Testis (tissue), 3 donors: ENCODE measurements around the gene HCK. TPM values are rescaled to one million over a fixed set of nuclear protein-coding genes. Genes with fewer than 3 reads are reported as not detected.

Experiments used
- DNase-seq: peaks from one replicate; pipeline ENCODE4 v3.0.0-alpha.2; 2019
- H3K27ac ChIP-seq, 2 donors: fragments of 200-600 bp; sonication (generic); one replicate each; pipeline ENCODE4 v1.5.1; 2019
- H3K27me3 ChIP-seq: fragments of 200-600 bp; sonication (generic); one replicate; pipeline ENCODE4 v1.5.1; 2019
- H3K36me3 ChIP-seq: fragments of 200-600 bp; sonication (generic); one replicate; pipeline ENCODE4 v1.5.1; 2017; ENCODE audit warnings: low read depth; ENCODE audit errors: missing control alignments
- H3K4me1 ChIP-seq: fragments of 200-600 bp; sonication (generic); one replicate; pipeline ENCODE4 v1.5.1; 2019
- H3K4me3 ChIP-seq, 2 donors: fragments of 200-600 bp; sonication (generic); one replicate each; pipeline ENCODE4 v1.5.1; 2017 to 2019
- H3K9me3 ChIP-seq: fragments of 200-600 bp; sonication (generic); one replicate; pipeline ENCODE4 v1.5.1; 2017
- POLR2A ChIP-seq: fragments of 450-650 bp; IDR thresholded peaks from one replicate; pipeline ENCODE4 v1.6.1; 2017; ENCODE audit warnings: antibody characterized with exemption, mild to moderate bottlenecking, moderate library complexity
- WGBS, 2 donors: methylation state at CpG; one replicate each; pipeline ENCODE4 v1.1.5; 2018; 5-methylcytosine and 5-hydroxymethylcytosine counted together
- intact Hi-C: fragments of 100-400 bp; cut with DNase I; formaldehyde crosslinking; loops from one replicate; pipeline ENCODE4 v1.15.1; 2023; ENCODE audit warnings: low total_unique reads
- polyA plus RNA-seq: library from polyadenylated mRNA; stranded (reverse); fragments of 350-450 nt; fragmentation: Illumina TruSeq; extraction: RNeasy Lipid Tissue Mini Kit (QIAGEN cat#74804); gene quantifications from one replicate; pipeline ENCODE4 v1.2.3, GENCODE V29; 2014; ENCODE audit warnings: low read depth, low replicate concordance; ENCODE audit not compliant: insufficient read depth
- total RNA-seq, 2 donors: library from RNA; depleted of rRNA; stranded (reverse); fragments of >200 nt; gene quantifications; one replicate each; pipeline ENCODE4 v1.2.3, GENCODE V29; 2016
- TF ChIP-seq, protein P1 (sequence below), 3 experiments: fragments of 450-650 bp in 2 of 3; fragments of 200-600 bp in 1 of 3; sonication (generic) in 1 of 3; IDR thresholded peaks; one replicate each; pipeline ENCODE4 v1.5.1; 2016 to 2019; ENCODE audit warnings: antibody characterized with exemption in 3 of 3, mild to moderate bottlenecking in 2 of 3, moderate library complexity in 1 of 3

Gene HCK
- total and polyA plus RNA-seq, 3 donors from 2014 or later = 1.3 to 8.9 (median 4.5) TPM

- WGBS, 2 donors = 86 to 89% methylated on average over 5 of the region's 5 CpGs
Measured at GRCh38 chr20:32012159-32012688, 39.8 kb upstream of the HCK start.

DNA sequence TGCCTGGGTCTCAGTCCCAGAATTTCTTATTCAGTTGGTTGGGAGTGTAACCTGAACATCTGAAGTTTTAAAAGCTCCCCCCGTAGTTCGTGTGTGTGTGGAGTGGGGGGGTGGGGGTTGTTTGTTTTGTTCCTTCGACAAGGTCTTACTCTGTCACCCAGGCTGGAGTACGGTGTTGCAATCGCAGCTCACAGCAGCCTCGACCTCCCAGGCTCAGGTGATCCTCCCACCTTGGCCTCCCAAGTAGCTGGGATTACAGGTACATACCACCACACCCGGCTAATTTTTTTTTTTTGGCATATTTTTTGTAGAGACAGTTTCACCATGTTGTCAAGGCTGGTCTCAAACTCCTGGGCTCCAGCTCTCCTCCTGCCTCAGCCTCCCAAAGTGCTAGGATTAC is 38.7 kb upstream of the HCK start:
- Histone ChIP-seq H3K27me3 (no peaks in the 10 kb centered on the region), H3K36me3 (no peaks in the 10 kb centered on the region), H3K27ac (no peak overlapping the region), H3K4me1 (no peaks in the 10 kb centered on the region), H3K9me3 (no peaks in the 10 kb centered on the region), H3K4me3 (no peak overlapping the region)
- TF ChIP-seq POLR2A = no peak
- TF ChIP-seq, protein P1, sequence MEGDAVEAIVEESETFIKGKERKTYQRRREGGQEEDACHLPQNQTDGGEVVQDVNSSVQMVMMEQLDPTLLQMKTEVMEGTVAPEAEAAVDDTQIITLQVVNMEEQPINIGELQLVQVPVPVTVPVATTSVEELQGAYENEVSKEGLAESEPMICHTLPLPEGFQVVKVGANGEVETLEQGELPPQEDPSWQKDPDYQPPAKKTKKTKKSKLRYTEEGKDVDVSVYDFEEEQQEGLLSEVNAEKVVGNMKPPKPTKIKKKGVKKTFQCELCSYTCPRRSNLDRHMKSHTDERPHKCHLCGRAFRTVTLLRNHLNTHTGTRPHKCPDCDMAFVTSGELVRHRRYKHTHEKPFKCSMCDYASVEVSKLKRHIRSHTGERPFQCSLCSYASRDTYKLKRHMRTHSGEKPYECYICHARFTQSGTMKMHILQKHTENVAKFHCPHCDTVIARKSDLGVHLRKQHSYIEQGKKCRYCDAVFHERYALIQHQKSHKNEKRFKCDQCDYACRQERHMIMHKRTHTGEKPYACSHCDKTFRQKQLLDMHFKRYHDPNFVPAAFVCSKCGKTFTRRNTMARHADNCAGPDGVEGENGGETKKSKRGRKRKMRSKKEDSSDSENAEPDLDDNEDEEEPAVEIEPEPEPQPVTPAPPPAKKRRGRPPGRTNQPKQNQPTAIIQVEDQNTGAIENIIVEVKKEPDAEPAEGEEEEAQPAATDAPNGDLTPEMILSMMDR (IDR thresholded peaks at IDR 0.05) = no peak
- 76 to 83% methylated on average over 7 of the region's 7 CpGs for WGBS, 2 donors
- no peak for DNase-seq
- intact Hi-C loops = no loop called here

More at GRCh38 chr20:32012159-32012688, 39.8 kb upstream of the HCK start:
- no peaks in the 10 kb centered on the region for H3K9me3 ChIP-seq
- H3K4me1 ChIP-seq = no peaks in the 10 kb centered on the region
- no peak overlapping the region for H3K4me3 ChIP-seq
- no peak for TF ChIP-seq POLR2A
- TF ChIP-seq, protein P1 (IDR thresholded peaks at IDR 0.05) = no peak
- intact Hi-C loops = no loop called here
- no peak for DNase-seq
- no peak overlapping the region for H3K27ac ChIP-seq
- no peaks in the 10 kb centered on the region for H3K36me3 ChIP-seq
- no peaks in the 10 kb centered on the region for H3K27me3 ChIP-seq

DNA sequence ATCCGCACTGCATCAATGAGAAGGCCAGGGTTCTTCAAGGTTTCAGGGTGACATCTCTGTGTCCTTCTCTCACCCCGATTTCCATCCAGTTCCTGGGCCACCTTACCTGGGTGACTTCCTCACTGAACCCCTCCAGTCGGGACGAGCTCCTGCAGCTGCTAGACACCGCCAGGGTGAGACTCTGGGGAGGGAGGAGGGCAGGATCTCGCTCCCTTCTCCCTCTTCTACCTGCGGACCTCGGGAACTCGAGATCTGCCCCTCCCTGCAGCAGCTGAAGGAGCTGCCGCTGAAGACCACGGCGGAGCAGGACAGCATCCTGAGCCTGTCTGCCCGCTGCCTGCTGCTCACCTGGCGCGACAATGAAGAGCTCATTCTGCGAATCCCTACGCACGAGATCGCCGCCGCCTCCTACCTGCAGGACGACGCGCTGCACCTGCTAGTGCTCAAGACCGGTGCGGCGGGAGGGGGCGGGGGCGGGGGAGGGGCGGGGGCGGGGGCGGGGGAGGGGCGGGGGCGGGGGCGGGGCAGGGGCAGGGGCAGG is 34.3 kb upstream of the HCK start:
- DNase-seq = no peak
- Histone ChIP-seq H3K27me3 (no peaks in the 10 kb centered on the region), H3K36me3 (no peaks in the 10 kb centered on the region), H3K27ac (no peak overlapping the region), H3K4me1 (no peaks in the 10 kb centered on the region), H3K9me3 (no peaks in the 10 kb centered on the region), H3K4me3 (no peak overlapping the region)
- intact Hi-C loops = no loop called here
- WGBS, 2 donors = 7 to 11% methylated on average over 14 to 28 of the region's 35 CpGs
- TF ChIP-seq, protein P1 (IDR thresholded peaks at IDR 0.05) = no peak
- TF ChIP-seq POLR2A = no peak

DNA sequence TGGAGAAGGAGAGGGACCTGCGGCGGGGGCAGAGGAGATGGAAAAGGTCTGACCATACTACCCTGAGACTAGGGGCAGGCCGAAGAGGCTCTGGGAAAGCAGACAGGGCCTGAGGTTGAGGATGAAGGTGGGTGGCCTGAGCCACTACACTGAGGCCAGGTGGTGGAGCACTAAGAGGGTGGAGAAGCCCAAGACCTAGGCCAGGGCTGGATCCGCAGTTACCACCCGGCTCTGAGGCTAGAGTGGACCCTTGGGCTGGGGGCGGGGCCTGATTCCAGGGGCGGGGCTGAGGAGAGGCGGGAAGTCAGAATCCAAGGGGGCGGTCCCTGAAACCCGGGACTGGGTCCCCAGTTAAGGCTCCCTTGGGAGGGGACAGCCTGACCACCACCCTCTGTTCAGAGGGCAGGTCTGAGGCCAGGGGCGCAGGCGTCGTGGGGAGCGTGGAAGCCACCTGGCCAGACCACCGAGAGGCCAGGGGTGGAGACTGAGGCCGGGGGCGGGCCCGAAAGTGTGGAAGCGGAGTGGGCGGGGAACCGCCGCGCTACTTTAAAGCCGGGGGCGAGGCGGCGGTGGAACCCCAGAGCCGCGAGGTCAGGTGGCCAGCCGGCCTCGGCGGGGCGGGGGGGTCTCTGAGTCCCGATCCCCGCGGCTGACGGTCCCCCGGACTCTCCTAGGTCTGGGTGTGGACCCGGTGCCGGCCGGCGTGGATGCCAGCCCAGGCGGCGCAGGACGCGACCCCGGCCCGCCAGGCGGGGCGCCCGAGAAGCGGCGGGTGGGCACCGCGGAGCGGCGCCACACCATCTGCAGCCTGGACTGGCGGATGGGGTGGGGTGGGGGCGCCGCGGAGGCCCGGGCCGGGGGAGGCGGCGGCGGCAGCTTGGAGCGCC is 33.5 kb upstream of the HCK start:
- Histone ChIP-seq H3K27ac (no peak overlapping the region), H3K9me3 (no peaks in the 10 kb centered on the region), H3K4me3 (peak overlapping the region; percentile 45 to 56), H3K27me3 (no peaks in the 10 kb centered on the region), H3K36me3 (no peaks in the 10 kb centered on the region), H3K4me1 (no peaks in the 10 kb centered on the region)
- WGBS, 2 donors = 2% methylated on average over 12 to 33 of the region's 67 CpGs
- intact Hi-C loops = no loop called here
- TF ChIP-seq, protein P1 (IDR thresholded peaks at IDR 0.05) = no peak
- TF ChIP-seq POLR2A = no peak
- peak; percentile 51 for DNase-seq
